HG03280 (cell line): ENCODE measurements around the gene CLSTN1.
"Not testable (repeated sequence)": the region's sequence is repeated elsewhere in the genome, so short reads cannot be mapped to it uniquely, and the experiment has no call there.

Experiments
- ATAC-seq: cut with Tn5 transposase; IDR thresholded peaks from one replicate; pipeline ENCODE4 v1.9.1; 2021; ENCODE audit warnings: mild to moderate bottlenecking, moderate library complexity; ENCODE audit not compliant: unreplicated experiment

The CLSTN1 gene

DNA sequence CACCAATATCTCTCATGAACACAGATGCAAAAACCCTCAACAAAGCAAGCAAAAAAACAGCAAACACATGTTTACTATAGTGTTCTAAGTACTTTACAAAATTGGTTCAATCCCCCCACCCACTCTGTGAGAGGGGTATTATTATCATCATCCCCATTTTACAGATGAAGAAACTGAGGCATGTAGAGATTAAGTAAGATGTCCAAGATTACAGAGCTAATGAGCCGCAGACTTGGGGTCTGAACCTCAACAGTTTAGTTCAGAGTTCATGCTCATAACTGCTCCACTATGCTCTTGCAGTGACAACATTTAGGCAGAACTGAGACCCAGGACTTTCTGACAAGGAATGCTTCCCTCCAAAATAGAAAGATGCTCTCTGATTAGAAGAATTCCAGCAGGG, 21.9 kb downstream of the CLSTN1 start:
- ATAC-seq, result no peak

DNA sequence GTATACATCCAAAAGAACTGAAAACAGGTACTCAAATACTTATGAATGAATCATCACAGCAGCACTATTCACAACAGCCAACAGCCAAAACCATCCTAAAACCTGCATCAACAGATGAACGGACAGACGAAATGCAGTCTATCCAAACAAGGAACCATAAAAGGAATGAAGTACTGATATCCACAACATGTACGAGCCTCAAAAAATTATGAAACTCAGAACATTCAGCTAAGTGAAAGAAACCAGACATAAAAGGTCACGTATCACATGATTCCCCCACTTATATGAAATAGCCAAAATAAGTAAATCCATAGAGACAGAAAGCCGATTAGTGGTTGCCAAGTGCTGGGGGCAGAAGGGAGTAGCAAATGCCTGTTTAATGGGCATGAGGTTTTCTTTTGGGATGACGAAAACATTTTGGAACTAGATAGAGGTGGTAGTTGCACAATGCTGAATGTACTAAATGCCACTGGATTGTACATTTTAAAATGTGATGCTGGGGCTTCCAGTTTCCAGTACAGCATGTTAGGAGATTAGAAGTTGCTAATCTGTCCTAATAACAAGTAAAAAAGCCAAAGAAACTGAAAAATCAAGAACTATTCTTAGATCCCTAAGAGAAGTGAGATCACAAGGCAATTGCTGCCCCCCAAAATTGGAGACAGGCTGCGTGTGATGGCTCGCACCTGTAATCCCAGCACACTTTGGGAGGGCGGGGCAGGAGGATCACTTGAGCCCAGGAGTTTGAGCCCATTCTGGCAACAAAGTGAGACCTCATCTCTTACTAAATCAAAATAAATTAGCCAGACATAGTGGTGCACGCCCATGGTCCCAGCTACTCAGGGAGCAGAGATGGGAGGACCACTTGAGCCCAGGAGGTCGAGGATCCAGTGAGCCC, 25.3 kb downstream of the CLSTN1 start:
- ATAC-seq, result no peak

DNA sequence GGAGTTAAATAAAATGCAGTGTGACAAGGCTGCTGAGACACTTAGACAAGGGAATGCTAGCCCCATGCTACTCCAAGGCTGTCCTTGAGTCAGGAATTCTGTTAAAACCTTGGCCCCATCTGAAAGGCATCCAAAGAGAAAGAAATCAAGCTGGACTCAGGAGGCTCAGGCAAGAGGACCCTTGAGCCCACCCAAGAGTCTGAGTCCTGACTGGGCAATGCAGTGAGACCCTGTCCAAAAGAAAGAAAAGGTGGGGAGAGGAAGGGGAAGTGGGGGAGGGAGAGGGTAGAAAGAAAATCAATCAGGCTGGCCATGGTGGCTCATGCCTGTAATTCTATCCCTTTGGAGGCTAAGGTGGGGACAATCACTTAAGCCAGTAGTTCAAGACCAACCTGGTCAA, 26.7 kb downstream of the CLSTN1 start:
- no peak for ATAC-seq

DNA sequence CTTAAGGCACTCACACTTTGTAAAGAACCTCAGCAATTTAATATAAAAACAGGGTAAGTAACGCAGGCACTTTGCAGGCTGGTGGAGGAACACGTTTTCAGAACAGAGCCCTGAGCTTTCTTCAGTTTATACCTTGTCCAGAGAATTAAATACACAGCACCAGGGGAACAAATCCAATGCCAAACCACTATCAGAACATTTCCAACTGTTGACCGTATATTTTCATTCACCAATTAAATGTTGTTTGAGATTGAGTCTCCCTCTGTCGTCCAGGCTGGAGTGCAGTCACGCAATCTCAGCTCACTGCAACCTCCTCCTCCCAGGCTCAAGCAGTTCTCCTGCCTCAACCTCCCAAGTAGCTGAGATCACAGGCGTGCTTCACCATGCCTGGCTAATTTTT, 29.7 kb downstream of the CLSTN1 start:
- ATAC-seq, result no peak

DNA sequence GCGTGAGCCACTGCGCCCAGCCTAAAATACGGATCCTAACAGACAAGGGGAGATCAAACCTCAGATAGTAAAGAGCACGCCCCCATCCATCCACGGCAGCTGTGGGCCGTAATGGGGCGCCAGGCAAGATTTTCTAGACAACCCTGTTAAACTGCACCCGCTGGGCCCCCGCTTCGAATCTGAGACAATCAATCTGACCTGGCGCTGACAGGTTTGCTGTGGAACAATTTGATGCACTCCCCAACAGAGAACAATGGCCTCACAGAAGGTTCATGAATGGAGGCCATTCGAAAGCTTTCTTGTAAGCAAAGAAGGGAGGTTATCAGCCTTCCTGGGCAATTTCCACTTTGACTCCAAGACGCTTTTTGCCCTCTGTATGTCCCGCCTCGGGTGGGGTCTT, 30.5 kb downstream of the CLSTN1 start:
- ATAC-seq, result no peak

DNA sequence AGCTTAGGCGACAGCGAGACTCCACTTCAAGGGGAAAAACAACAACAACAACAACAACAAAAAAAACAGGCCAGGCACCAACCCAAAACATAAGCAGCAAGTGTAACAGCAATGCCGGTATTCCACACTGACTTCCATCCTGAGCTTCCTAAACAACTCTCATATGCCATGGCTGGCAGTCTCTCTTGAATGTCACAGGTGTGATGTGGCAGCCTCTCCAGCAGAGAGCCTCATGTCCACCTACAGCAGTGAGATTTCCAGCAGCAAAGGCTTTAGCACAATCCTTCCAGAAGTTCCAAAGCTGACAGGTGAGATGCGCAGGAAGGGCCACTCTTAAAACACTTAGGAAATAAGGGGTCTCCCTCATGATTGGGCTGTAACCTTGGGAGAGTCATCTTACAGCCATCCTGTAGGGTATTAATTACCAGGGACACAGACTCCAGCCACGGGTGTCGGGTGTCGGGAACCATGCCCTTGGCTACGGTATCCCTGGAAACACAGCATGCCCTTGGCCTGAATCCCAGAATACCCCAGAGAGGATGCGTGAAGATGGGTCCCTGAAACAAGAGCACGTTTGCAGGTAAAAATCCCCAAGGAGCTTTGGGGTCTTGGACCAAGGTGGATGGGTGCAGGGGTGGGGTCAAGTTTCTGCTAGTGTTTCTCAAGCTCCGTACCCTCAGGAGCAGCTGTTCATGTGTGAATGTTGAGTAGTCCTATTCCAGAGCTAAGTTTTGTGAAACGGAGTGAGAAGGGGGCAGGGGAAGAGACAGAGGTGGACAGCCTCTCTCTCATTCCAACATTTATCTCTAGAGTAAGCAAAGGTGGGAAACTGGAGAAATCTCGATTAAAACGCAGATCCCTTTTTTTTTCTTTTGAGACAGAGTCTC, 31.4 kb downstream of the CLSTN1 start:
- no peak for ATAC-seq

DNA sequence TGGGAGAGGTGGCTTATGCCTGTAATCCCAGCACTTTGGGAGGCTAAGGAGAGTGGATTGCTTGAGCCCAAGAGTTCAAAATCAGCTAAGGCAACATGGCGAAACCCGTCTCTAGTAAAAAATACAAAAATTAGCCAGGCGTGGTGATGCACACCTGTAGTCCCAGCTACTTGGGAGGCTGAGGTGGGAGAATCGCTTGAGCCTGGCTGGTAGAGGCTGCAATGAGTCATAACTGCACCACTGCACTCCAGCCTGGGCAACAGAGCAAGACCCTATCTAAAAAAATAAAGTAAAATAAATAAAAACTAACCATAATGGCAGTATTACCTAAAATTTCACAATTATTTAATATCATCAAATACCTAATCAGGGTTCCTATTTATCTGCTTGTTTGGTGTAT, 34.1 kb downstream of the CLSTN1 start:
- not testable (repeated sequence) for ATAC-seq

DNA sequence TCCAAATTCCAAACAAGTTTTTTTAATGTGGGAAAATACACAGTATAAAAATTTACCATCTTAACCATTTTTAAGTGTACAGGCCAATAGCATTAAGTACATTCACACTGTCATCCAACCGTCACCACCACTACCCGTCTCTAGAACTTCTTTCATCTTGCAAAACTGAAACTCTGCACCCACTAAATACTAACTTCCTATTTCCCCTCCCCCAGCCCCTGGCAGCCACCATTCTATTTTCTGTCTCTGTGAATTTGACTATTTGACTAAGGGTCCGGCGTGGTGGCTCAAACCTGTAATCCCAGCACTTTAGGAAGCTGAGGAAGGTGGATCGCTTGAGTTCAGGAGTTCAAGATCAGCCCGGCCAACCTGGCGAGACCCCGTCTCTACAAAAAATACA, 36.1 kb downstream of the CLSTN1 start:
- ATAC-seq, result peak; percentile 76

DNA sequence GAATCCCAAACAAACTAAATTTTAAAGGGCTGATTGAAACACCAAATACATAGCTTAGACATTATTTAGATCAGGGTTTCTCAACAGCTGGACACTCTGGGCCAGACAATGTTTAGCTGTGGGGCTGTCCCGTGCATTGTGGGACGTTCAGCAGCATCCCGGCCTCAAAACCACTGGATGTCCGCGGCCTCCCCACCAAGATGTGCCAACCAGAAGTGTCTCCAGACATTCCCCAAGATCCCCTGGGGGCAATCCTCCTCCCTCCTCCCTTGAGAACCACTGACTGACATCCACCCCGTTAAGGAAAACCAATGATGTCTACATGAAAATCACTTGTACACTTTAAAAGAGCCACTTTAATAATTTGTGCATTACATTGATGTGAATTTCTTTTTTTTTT, 38.4 kb downstream of the CLSTN1 start:
- no peak for ATAC-seq

DNA sequence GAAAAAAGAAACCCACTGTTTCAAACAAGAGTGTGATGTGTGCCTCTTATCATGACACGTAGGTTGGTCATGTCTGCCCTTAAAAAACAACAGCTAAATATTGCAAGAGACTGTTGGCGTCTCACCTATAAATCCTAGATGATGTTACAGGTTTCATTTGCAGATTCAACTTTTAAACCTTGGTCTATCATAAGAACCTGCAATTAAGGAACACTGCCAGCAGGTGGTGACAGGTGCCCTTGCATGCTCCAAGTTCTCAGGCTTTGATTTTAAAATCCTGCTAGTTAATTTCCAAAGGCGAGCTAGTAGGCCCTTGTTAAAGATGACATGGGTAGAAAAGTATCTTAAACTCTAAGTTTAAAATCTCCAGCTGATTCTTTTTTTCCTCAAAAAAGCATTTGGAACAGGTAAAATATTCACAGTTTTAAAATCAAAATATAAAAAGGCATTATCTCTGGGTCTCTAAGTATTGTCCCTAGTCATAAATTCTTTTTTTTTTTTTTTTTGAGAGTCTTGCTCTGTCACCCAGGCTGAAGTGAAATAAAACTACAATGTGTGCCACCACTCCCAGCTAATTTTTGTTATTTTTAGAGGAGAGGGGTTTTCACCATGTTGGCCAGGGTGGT, 39.1 kb downstream of the CLSTN1 start:
- no peak for ATAC-seq

DNA sequence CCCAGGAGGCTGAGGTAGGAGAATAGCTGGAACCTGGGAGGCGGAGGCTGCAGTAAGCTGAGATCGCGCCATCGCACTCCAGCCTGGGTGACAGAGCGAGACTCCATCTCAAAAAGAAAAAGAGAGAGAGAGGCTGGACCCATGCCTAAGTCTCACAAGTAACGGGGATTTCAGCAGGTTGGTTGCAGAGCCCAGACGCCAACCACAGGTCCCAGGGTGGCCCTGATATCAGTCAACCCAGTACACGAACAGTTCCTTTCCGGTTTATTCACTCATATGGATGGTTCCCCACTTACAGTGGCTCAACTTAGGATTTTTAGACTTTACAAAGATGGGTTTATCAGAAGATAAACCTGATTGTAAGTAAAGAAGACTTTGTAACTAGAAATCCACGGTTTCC, 40.9 kb downstream of the CLSTN1 start:
- no peak for ATAC-seq

DNA sequence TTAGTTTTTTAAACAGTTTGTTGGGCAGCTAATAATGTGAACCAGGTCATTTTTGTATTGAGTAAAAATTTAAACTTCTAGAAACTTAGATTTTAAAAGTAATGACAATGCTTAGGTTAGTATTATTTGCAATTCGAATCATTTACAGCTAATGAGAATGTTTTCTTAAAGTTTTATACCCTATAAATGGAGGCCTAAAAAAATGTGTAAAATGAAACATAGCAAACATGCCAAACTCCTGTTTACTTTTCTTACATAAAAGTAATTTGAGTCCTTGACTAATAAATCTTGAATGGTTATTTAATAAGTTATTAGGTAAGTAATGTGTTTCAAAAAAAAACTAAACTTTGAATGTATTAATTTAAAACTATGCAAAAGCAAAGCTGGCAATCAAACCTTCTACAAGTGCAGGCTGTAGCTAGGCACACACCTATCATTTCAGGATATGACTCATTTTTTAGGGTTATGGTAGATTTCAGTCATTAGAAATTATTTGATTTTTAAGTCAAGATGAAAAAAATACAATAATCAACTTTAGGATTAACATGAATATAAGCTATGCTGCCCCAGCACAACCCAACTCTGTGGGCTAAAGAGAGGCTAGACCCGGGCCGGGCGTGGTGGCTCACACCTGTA, 41.5 kb downstream of the CLSTN1 start:
- no peak for ATAC-seq

DNA sequence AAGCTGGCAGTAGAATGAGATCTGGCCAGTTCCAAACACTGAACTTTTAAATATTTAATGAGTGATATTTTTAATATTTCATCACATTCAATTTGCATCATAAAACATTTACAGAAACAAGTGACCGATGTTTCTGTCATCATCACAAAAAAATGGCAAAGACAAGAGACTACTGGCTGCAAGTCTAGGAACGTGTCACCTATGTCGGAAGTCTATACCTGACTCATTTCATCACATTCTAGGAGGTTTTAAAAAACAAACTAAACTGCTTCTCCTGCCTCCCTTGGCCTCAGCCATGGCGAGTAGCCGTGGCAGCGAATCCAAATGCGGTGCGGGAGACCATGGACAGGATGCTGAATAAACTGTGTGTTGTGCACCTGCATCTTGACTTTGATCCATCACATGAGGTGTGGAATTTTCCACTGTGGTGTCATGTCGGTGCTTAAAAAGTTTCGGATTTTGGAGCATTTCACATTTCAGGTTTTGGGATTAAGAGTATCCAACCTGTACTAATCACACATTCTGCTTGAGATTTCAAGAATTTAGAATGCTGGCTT, 43.1 kb downstream of the CLSTN1 start:
- ATAC-seq, result no peak

DNA sequence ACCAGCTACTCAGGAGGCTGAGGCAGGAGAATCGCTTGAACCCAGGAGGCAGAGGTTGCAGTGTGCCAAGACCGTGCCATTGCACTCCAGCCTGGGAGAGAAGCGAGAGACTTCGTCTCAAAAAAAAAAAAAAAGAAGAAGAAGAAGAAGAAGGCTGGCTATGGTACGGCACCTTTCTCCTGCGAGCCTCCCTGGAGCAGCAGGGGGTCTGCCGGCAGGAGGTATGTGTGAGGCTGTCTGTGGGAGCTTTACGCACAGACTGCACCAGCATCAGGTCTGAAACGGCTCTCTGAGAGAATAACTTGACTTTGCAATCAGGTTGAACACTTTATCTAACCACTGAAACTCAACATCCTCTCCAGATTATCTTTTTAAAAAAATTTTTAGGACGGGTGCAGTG, 44.9 kb downstream of the CLSTN1 start:
- ATAC-seq, result no peak

DNA sequence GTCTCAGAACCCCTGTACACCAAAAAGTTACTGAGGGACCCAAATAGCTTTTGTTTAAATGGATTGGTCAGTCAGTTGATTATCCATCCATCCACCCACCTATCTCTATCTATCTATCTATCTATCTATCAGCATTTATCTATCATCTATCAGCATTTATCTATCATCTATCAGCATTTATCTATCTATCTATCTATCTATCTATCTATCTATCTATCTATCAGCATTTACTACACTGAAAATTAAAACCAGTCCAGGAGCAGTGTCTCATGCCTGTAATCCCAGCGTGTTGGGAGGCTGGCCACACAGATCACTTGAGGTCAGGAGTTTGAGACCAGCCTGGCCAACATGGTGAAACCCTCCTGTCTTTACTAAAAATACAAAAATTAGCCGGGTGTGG, 47.1 kb downstream of the CLSTN1 start:
- no peak for ATAC-seq

DNA sequence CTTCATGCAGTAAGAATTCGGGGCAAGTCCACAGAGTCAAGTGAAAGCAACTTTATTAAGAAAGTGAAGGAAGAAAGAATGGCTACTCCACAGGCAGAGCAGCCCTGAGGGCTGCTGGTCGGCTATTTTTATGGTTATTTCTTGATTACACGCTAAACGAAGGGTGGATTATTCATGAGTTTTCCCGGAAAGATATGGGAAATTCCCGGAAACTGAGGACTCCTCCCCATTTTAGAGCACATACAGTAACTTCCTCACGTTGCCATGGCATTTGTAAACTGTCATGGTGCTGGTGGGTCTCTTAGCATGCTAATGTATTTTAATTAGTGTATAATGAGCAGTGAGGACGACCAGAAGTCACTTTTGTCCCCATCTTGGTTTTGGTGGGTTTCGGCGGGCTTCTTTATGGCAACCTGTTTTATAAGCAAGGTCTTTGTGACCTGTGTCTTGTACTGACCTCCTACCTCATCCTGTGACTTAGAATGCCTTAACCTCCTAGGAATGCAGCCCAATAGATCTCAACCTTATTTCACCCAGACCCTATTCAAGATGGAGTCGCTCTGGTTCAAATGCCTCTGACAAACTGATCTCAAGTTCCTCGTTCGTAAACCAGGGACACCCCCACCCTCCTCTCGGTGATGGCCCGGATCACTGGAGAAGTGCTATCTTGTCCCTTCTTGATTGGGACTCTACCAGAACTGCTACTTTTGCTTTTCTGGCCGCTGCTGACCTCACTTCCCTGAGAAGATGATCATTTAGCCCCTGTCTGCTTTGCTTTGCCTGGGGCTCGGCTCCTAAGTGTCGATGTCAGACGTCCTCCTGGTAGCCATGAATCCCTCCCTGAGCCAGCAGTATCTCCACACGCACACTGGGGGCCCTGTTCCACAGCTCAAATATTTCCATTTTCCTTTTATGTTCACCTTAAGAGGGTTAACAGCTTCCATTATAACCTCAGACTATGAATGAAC, 48.8 kb downstream of the CLSTN1 start:
- no peak for ATAC-seq

DNA sequence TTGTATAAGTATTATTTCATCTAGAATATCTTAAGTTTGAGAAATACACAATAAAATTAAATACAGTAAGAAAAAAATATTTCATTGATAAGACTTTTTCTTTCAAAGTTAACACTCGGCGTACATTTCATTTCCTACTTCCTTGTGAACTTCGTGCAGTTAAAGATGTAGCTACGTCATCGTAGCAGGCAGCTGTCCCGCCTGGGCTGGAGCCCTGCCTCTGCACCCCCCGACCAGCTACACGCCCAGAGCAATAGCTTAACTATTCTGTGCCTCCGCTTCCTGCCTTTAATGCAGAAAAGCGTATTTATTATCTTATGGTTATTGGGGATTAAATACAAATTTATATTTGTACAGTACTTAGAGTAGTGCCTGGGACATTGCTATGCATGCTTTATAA, 53.5 kb downstream of the CLSTN1 start:
- no peak for ATAC-seq

DNA sequence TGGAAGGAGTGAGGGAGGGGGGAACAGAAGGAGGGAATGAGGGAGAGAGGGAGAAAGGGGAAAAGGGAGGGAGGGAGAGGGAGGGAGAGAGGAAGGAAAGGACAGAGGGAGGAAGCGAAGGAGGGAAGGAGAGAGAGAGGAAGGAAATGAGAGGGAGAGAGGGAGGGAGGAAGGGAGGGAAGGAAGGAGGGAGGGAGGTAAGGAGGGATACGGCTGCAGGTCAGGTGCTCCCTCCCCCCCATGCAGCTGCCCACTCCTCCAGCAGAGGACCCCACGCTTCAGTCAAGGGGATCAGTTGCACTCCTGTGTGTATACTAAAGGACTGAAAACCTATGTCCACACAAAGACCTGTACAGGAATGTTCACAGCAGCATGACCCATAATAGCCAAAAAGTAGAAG, 54.8 kb downstream of the CLSTN1 start:
- no peak for ATAC-seq

DNA sequence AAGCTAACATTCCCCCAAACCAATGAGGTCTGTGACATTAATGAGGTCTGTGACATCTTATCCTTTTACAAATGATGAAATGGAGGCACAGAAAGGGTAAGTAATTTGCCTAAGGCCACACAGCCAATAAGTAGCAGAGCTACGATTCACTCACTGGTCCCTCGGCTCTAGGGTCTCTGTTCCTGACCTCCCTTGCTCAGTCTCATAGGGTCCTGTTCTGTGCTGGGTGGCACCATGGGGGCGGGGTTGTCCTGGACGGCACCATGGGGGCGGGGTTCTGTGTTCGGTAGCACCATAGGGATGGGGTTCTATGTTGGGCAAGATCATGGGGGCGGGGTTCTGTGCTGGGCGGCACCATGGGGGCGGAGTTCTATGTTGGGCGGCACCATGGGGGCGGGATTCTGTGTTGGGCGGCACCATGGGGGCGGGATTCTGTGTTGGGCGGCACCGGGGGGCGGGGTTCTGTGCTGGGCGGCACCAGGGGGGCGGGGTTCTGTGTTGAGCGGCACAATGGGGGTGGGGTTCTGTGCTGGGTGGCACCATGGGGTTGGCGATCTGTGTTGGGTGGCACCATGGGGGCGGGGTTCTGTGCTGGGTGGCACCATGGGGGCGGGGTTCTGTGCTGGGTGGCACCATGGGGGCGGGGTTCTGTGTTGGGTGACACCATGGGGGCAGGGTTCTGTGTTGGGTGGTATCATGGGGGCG, 55.6 kb downstream of the CLSTN1 start:
- no peak for ATAC-seq
